Lower lobe of right lung (tissue), 2 donors: Measurements from ENCODE around the gene SLC13A3. TPM values are rescaled to one million over a fixed set of nuclear protein-coding genes. Genes with fewer than 3 reads are reported as not detected.

Experiments used
- ATAC-seq, 2 donors: fragments of 200-7000 bp; cut with Tn5 transposase; one replicate each; pipeline ENCODE4 v1.9.1; 2020 to 2022; ENCODE audit warnings: mild to moderate bottlenecking in 2 of 2, moderate library complexity in 2 of 2
- DNase-seq: peaks from one replicate; pipeline ENCODE4 v3.0.0-alpha.2; 2020
- H3K27ac ChIP-seq: fragments of 200-600 bp; one replicate; pipeline ENCODE4 v1.8.0; 2022
- H3K27me3 ChIP-seq: fragments of 200-600 bp; one replicate; pipeline ENCODE4 v1.8.0; 2022; ENCODE audit warnings: low read depth
- H3K36me3 ChIP-seq: fragments of 200-600 bp; one replicate; pipeline ENCODE4 v1.8.0; 2022; ENCODE audit warnings: mild to moderate bottlenecking
- H3K4me1 ChIP-seq: fragments of 200-600 bp; one replicate; pipeline ENCODE4 v1.8.0; 2022
- H3K4me3 ChIP-seq: fragments of 200-600 bp; one replicate; pipeline ENCODE4 v1.8.0; 2022; ENCODE audit warnings: mild to moderate bottlenecking
- H3K9me3 ChIP-seq: fragments of 200-600 bp; one replicate; pipeline ENCODE4 v1.8.0; 2022
- CTCF ChIP-seq: fragments of 200-600 bp; IDR thresholded peaks from one replicate; pipeline ENCODE4 v1.8.0; 2022; ENCODE audit warnings: antibody characterized with exemption, mild to moderate bottlenecking
- intact Hi-C: fragments of 100-400 bp; cut with DNase I; formaldehyde crosslinking; loops from one replicate; pipeline ENCODE4 v1.11.0; 2022
- total RNA-seq: library from RNA; stranded (reverse); fragmentation: NEBNext Ultra II Directional; extraction: Animal tissue kit (Norgen Biotek cat#: 25700); gene quantifications from one replicate; pipeline ENCODE4 v1.2.1, GENCODE V29; 2021
- donor health status: DM: no; HTN: yes; CAD: no; lungs with severe emphysema.

Gene SLC13A3
- total RNA-seq, 1 donor from 2014 or later = 2.0 TPM

DNA sequence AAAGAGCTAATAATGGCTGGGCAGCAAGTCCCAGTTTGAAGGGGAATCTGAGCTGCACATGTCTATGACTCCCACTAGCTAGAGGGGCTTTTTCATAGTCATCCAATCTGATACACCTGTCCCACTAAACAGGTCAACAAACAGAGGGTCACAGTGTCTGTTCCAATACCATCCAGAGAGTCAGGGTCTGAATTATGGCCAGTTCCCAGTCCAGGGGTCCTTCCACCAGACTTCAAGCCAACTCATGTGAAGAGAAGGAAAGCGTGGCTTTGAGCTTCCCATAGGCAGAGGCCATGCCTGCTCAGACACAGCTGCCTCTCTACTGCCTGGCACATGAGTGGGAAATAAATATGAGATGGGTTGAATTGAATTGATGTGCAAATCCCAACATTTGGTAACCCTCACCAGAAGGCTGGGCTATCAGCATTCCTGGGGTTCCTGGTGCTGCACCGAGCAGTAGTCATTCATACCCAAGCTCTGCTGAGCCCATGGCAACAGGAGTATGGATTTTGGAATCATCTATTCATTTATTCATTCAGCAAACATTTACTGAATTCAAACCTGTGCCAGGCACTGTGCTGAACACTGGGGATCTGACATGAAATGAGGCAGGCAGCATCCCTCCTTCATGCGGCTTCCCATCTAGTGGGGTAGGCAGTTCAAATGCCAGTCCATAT, 20.7 kb upstream of the SLC13A3 start:
- ATAC-seq = no peak
- intact Hi-C loops = no loop called here
- TF ChIP-seq CTCF = no peak

DNA sequence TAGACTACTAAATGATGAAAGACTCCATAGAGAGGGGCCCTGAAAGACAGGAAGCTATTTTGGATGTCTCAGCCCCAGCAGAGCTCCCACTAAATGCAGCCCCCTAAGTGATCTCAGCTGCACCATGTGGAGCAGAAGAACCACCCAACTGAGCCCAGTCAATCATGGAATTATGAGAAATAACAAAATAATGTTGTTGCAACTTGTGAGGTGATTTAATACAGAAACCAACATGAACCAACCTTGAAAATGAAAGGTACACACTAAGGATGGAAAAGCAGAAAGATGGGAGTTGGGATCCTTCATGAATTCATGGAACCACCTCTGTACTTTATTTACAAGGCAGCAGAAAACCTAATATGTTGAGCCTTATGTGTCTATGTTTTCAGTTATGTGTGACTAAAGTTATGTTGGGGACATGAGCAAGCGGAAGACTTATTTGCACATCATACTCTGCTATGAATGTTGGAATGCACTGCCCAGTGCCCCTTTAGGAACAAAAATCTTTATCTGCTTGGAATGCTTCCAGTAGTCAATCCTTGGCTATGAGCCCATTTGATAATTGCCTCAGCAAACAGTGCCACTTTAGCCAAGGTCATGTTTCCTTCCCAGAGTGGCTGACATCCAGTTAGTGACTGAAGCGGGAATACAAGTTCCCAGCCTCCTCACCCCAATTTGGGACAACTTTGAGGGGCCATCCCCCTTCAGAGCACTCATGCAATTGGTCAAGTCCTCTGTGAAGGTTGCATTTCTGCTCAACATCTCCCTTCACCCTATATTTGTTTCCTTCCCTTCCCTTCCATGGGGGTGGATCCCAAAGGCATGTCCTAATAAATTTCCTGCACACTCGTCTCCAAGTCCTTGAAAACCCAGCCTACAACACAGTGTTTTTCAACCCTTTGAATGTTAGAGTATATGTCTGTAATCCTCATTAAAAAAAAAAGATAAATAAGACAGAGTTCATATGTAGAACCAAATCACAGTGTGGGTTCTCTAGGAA, 19.6 kb upstream of the SLC13A3 start:
- no peak overlapping the region for H3K4me3 ChIP-seq
- H3K9me3 ChIP-seq = peaks cover 15% of the 10 kb centered on the region
- no peaks in the 10 kb centered on the region for H3K4me1 ChIP-seq
- H3K27me3 ChIP-seq = no peaks in the 10 kb centered on the region
- intact Hi-C loops = no loop called here
- no peak for TF ChIP-seq CTCF
- ATAC-seq (no peak), DNase-seq (no peak)
- H3K27ac ChIP-seq = no peak overlapping the region
- H3K36me3 ChIP-seq = no peaks in the 10 kb centered on the region

More for the DNA sequence above, 20.7 kb upstream of the SLC13A3 start:
- H3K9me3 ChIP-seq = peaks cover 15% of the 10 kb centered on the region
- no peaks in the 10 kb centered on the region for H3K4me1 ChIP-seq
- H3K27ac ChIP-seq = no peak overlapping the region
- no peak overlapping the region for H3K4me3 ChIP-seq
- DNase-seq = no peak
- no peaks in the 10 kb centered on the region for H3K36me3 ChIP-seq
- no peaks in the 10 kb centered on the region for H3K27me3 ChIP-seq

DNA sequence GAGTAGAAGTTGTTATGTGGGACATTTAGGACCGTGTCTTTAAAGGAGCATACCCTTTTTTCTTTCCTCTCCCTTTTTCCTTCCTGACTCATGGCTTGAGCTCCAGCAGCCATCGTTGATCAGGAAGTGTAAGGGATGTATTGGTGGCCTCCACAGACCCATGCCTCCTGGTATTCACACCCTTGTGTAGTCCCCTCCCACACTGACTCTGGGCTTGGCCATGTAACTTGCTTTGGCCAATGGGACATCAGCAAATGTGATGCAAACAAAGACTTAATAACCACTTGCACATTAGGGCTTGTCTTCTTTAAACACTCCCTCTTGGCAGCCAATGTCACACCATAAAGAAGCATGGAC, 18.9 kb upstream of the SLC13A3 start:
- no peak for TF ChIP-seq CTCF
- H3K4me1 ChIP-seq = no peaks in the 10 kb centered on the region
- no peaks in the 10 kb centered on the region for H3K36me3 ChIP-seq
- H3K27me3 ChIP-seq = no peaks in the 10 kb centered on the region
- no peak overlapping the region for H3K27ac ChIP-seq
- no peak for ATAC-seq
- no peak overlapping the region for H3K4me3 ChIP-seq
- DNase-seq = no peak
- H3K9me3 ChIP-seq = peaks cover 15% of the 10 kb centered on the region
- intact Hi-C loops = no loop called here

- Histone ChIP-seq H3K27me3 (no peaks in the 10 kb centered on the region), H3K36me3 (no peaks in the 10 kb centered on the region), H3K4me3 (no peak overlapping the region), H3K27ac (no peak overlapping the region), H3K4me1 (no peaks in the 10 kb centered on the region), H3K9me3 (peaks cover 15% of the 10 kb centered on the region)
- ATAC-seq = no peak
- TF ChIP-seq CTCF = no peak
- intact Hi-C loops = no loop called here
- DNase-seq = no peak
Observed at GRCh38 chr20:46666818-46667515, 15.7 kb upstream of the SLC13A3 start.

DNA sequence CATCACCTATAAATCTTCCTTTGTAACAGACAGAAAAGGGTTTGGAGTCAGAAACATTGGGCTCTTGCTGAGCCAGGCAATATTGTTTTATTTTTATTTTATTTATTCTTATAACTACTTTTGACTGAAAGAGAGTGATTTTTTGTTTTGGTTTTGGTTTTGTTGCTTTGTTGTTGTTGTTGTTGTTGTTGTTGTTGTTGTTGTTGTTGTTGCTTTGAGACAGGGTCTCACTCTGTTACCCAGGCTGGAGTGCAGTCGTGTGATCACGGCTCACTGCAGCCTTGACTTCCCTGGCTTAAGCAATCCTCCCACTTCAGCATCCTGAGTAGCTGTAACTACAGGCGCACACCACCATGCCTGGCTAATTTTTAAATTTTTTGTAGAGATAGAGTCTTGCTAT, 15.0 kb upstream of the SLC13A3 start:
- DNase-seq (no peak), ATAC-seq (no peak)
- intact Hi-C loops = no loop called here
- TF ChIP-seq CTCF = no peak
- H3K9me3 ChIP-seq = peaks cover 15% of the 10 kb centered on the region
- no peak overlapping the region for H3K4me3 ChIP-seq
- no peaks in the 10 kb centered on the region for H3K27me3 ChIP-seq
- H3K36me3 ChIP-seq = no peaks in the 10 kb centered on the region
- no peak overlapping the region for H3K27ac ChIP-seq
- no peaks in the 10 kb centered on the region for H3K4me1 ChIP-seq
